SK-N-SH (cell line): ENCODE data around the gene TP53I3.

ENCODE experiments used
- CHD2 ChIP-seq: fragments of 150-350 bp; IDR thresholded peaks from 2 replicates; pipeline ENCODE4 v1.6.1; 2018; ENCODE audit warnings: low read length; ENCODE audit not compliant: partially characterized antibody
- CTCF ChIP-seq: fragments of 200-600 bp; sonication (generic); IDR thresholded peaks from 2 replicates; pipeline ENCODE4 v1.6.1; 2017; ENCODE audit warnings: antibody characterized with exemption, mild to moderate bottlenecking, moderate library complexity
- EZH2phosphoT487 ChIP-seq: fragments of 200-600 bp; sonication (generic); IDR thresholded peaks from 2 replicates; pipeline ENCODE4 v1.6.1; 2017; ENCODE audit warnings: low read depth, mixed run types, mild to moderate bottlenecking, antibody characterized with exemption, moderate library complexity, borderline replicate concordance
- FOXJ3 ChIP-seq: sonication (generic); formaldehyde crosslinking; IDR thresholded peaks from 2 replicates; pipeline ENCODE4 v1.5.1; 2020; ENCODE audit warnings: mild to moderate bottlenecking, missing genetic modification reagents
- GABPA ChIP-seq: IDR thresholded peaks from 2 replicates; pipeline ENCODE4 v1.4.0; 2012; ENCODE audit warnings: low read depth, mild to moderate bottlenecking
- NFIC ChIP-seq: IDR thresholded peaks from 2 replicates; pipeline ENCODE4 v1.4.0; 2012; ENCODE audit warnings: borderline replicate concordance
- NRF1 ChIP-seq: IDR thresholded peaks from 2 replicates; pipeline ENCODE4 v1.6.1; 2012; ENCODE audit warnings: low read depth, mild to moderate bottlenecking, low read length
- PBX3 ChIP-seq: IDR thresholded peaks from 2 replicates; pipeline ENCODE4; 2012
- TAF1 ChIP-seq: IDR thresholded peaks from 2 replicates; pipeline ENCODE4 v1.6.1; 2012; ENCODE audit warnings: low read depth, mild to moderate bottlenecking, low read length, moderate library complexity, borderline replicate concordance
- YY1 ChIP-seq: IDR thresholded peaks from 2 replicates; pipeline ENCODE4 v1.4.0; 2012; ENCODE audit warnings: low read depth, mild to moderate bottlenecking

- no peak for TF ChIP-seq CTCF
- no peak for TF ChIP-seq NFIC
- TF ChIP-seq NRF1: no peak
- TF ChIP-seq EZH2phosphoT487: no peak
- TF ChIP-seq TAF1: no peak
- no peak for TF ChIP-seq YY1
- no peak for TF ChIP-seq PBX3
- no peak for TF ChIP-seq FOXJ3 (CRISPR knock-in tag)
- TF ChIP-seq CHD2: no peak
- TF ChIP-seq GABPA: no peak
Measured at GRCh38 chr2:24102677-24103076, 18.0 kb upstream of the TP53I3 start.
